Measurements from ENCODE around the gene TIMP1. TPM values are rescaled to one million over a fixed set of nuclear protein-coding genes. Genes with fewer than 3 reads are reported as not detected.

TIMP1 gene
- total and polyA plus RNA-seq, 2 of the 13 experiments (the other 11 are each of a cell fraction or from before 2014, with no cell fraction given) = 12.3 to 45.8 TPM

- TF ChIP-seq ZNF407 (CRISPR knock-in tag; IDR thresholded peaks at IDR 0.05; ENCODE audit: not compliant biosample characterization) (no peak), HCFC1 (IDR thresholded peaks at IDR 0.05; ENCODE audit: low read depth, low read length) (no peak), CTCF (CRISPR knock-in tag; IDR thresholded peaks at IDR 0.05) (peak; percentile 42), ARNT2 (CRISPR knock-in tag; IDR thresholded peaks at IDR 0.05; ENCODE audit: low read depth) (no peak), STAG1 (CRISPR knock-in tag; IDR thresholded peaks at IDR 0.05) (peak; percentile 24; the same call in 1 of the 2 replicates), TBP (CRISPR knock-in tag; IDR thresholded peaks at IDR 0.05) (no peak)
- TF ChIP-seq, protein P1, sequence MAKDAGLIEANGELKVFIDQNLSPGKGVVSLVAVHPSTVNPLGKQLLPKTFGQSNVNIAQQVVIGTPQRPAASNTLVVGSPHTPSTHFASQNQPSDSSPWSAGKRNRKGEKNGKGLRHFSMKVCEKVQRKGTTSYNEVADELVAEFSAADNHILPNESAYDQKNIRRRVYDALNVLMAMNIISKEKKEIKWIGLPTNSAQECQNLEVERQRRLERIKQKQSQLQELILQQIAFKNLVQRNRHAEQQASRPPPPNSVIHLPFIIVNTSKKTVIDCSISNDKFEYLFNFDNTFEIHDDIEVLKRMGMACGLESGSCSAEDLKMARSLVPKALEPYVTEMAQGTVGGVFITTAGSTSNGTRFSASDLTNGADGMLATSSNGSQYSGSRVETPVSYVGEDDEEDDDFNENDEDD (CRISPR knock-in tag; IDR thresholded peaks at IDR 0.05; ENCODE audit: borderline replicate concordance) = no peak
- peaks cover 0 to 25% of the 10 kb centered on the region in 2 experiments; a peak in 3 of 5 replicates for H3K36me3 ChIP-seq (replicated peaks in 1 of 2; ENCODE audit: control insufficient read depth in 1 of 2, insufficient read depth in 2 of 2, low read length in 2 of 2)
- DNase-seq (ENCODE audit: low spot score) (no peak), ATAC-seq (no peak), FAIRE-seq (no peak)
- in situ Hi-C loops (cut with HindIII; ENCODE audit: extremely low pct_ligation_motif_present, low pct_unique_long_range_greater_than_20kb) = loop anchor here (5.0 kb wide), 1 partner anchor 80 kb away; no protein-coding TSS in a partner anchor
- H3K27me3 ChIP-seq (ENCODE audit: control insufficient read depth in 1 of 2, insufficient read depth in 2 of 2, low read length in 2 of 2) = no peaks in the 10 kb centered on the region
- POLR2A ChIA-PET = no interaction called here
- WGBS (ENCODE audit: low lambda C conversion rate) = 100% methylated on average over 4 of the region's 13 CpGs
- BruUV-seq (replicated peaks) = no TSS peak
- no peaks in the 10 kb centered on the region for H3K9me3 ChIP-seq (ENCODE audit: low read length)
- no peak overlapping the region for H2AFZ ChIP-seq (ENCODE audit: low read length)
- H3K9ac ChIP-seq (ENCODE audit: insufficient read depth, low read depth, low read length) = no peak overlapping the region
- intact Hi-C loops (cut with micrococcal nuclease; ENCODE audit: unreplicated experiment) = no loop called here
- H3K4me1 ChIP-seq (ENCODE audit: insufficient read depth, low read length) = peaks cover 8% of the 10 kb centered on the region; the same call in 1 of the 2 replicates
- H3K4me3 ChIP-seq (replicated peaks in 1 of 3; ENCODE audit: insufficient read depth in 1 of 3, low read depth in 2 of 3, low read length in 3 of 3) = no peak overlapping the region
- no peak overlapping the region; the same call in 1 of the 2 replicates for H3K4me2 ChIP-seq (ENCODE audit: low read depth, low read length)
- H3K79me2 ChIP-seq (ENCODE audit: insufficient read depth, low read length) = peaks cover 6% of the 10 kb centered on the region
- H4K20me1 ChIP-seq (ENCODE audit: insufficient read depth, low read length) = peaks cover 4% of the 10 kb centered on the region; the same call in 1 of the 2 replicates
- CTCF ChIA-PET (ENCODE audit: low intra/inter-chr PET ratio, low total read pairs) = no interaction called here
- no peak overlapping the region for H3K27ac ChIP-seq (ENCODE audit: extremely low read length, insufficient read depth, low read length)
These were observed 19.5 kb upstream of the TIMP1 start for GRCh38 chrX:47562615-47563243.

Data from HepG2 (cell line).